Endothelial cell of umbilical vein (primary cell): Measurements from ENCODE around the gene HS6ST2. TPM values are rescaled to one million over a fixed set of nuclear protein-coding genes. Genes with fewer than 3 reads are reported as not detected.

Experiments used
- BruUV-seq: library from RNA; stranded (reverse); fragments of 400-500 nt; replicated peaks from 2 replicates; lab custom pipeline; 2021; lab: Mats Ljungman, UMichigan
- CTCF ChIA-PET: fragments of 300-600, 350-600 bp; sonication (Branson Sonifier 250); formaldehyde crosslinking; loops from one replicate; lab custom pipeline; 2021; ENCODE audit warnings: antibody characterized with exemption, inconsistent platforms; lab: Charles Lee
- POLR2A ChIA-PET: fragments of 300-600, 350-600 bp; sonication (Branson Sonifier 250); formaldehyde crosslinking; loops from one replicate; lab custom pipeline; 2021; ENCODE audit warnings: antibody characterized with exemption, inconsistent platforms; lab: Charles Lee
- DNase-seq: peaks from one replicate; pipeline ENCODE4 v3.0.0-alpha.2; 2011; ENCODE audit warnings: low read depth, low spot score
- FAIRE-seq: peaks from 2 replicates; lab custom pipeline; 2011; peaks lifted over from hg19 to GRCh38; lab: Jason Lieb, UNC
- H2AFZ ChIP-seq: 2 replicates; pipeline ENCODE4 v1.6.0; 2012; ENCODE audit warnings: low read depth, low read length, control low read depth, inconsistent platforms
- H3K27ac ChIP-seq: 2 replicates; pipeline ENCODE4 v1.5.1; 2011; ENCODE audit warnings: low read depth, mild to moderate bottlenecking, control low read depth, low read length, moderate library complexity; ENCODE audit not compliant: insufficient read depth
- H3K27me3 ChIP-seq, 2 experiments: 2 replicates each; pipeline versions ENCODE4 v1.6.0 to v1.6.1; 2011; ENCODE audit warnings: low read length in 2 of 2, mixed read lengths in 1 of 2; ENCODE audit not compliant: control insufficient read depth in 2 of 2, insufficient read depth in 2 of 2
- H3K36me3 ChIP-seq, 2 experiments: 2 replicates in 1 of 2; 3 replicates in 1 of 2; pipeline ENCODE4 v1.5.1; 2011; ENCODE audit warnings: low read length in 2 of 2, mild to moderate bottlenecking in 1 of 2, moderate library complexity in 1 of 2; ENCODE audit not compliant: control insufficient read depth in 2 of 2, insufficient read depth in 2 of 2; ENCODE audit errors: extremely low read depth in 1 of 2
- H3K4me1 ChIP-seq: 3 replicates; pipeline ENCODE4 v1.5.1; 2011; ENCODE audit warnings: mild to moderate bottlenecking, low read length; ENCODE audit not compliant: control insufficient read depth, insufficient read depth; ENCODE audit errors: extremely low read depth
- H3K4me2 ChIP-seq: 2 replicates; pipeline ENCODE4 v1.6.1; 2011; ENCODE audit warnings: low read length, control low read depth, mixed read lengths; ENCODE audit not compliant: insufficient read depth
- H3K4me3 ChIP-seq, 3 experiments: fragments of 200-600 bp in 1 of 3; sonication (generic), shearing (Covaris generic) in 1 of 3; replicated peaks in 1 of 3; 2 replicates each; pipeline ENCODE4 v1.5.1; 2011 to 2016; ENCODE audit warnings: control low read depth in 3 of 3, low read length in 3 of 3, mild to moderate bottlenecking in 2 of 3, inconsistent platforms in 1 of 3, low read depth in 1 of 3, moderate library complexity in 1 of 3; ENCODE audit not compliant: insufficient read depth in 1 of 3
- H3K79me2 ChIP-seq: 2 replicates; pipeline ENCODE4 v1.6.0; 2012; ENCODE audit warnings: low read length, inconsistent platforms; ENCODE audit not compliant: control insufficient read depth, insufficient read depth
- H3K9ac ChIP-seq: replicated peaks from 2 replicates; pipeline ENCODE3; 2011; ENCODE audit warnings: low read length, control low read depth; ENCODE audit not compliant: insufficient read depth; ENCODE audit errors: extremely low read depth
- H3K9me1 ChIP-seq: replicated peaks from 3 replicates; pipeline ENCODE4 v1.6.0; 2011; ENCODE audit warnings: mild to moderate bottlenecking, low read length; ENCODE audit not compliant: control insufficient read depth, insufficient read depth; ENCODE audit errors: extremely low read depth
- H3K9me3 ChIP-seq: replicated peaks from 2 replicates; pipeline ENCODE4 v1.5.1; 2012; ENCODE audit warnings: low read length, inconsistent platforms; ENCODE audit not compliant: control insufficient read depth, insufficient read depth
- H4K20me1 ChIP-seq: replicated peaks from 2 replicates; pipeline ENCODE3; 2011; ENCODE audit warnings: mild to moderate bottlenecking, low read length; ENCODE audit not compliant: control insufficient read depth, insufficient read depth; ENCODE audit errors: extremely low read depth
- EZH2 ChIP-seq: IDR thresholded peaks from 2 replicates; pipeline ENCODE4 v1.6.1; 2012; ENCODE audit warnings: borderline replicate concordance, low read depth, mild to moderate bottlenecking, moderate library complexity, low read length, inconsistent platforms; ENCODE audit not compliant: severe bottlenecking
- FOS ChIP-seq: IDR thresholded peaks from 2 replicates; pipeline ENCODE4 v1.6.1; 2011; ENCODE audit warnings: mild to moderate bottlenecking, low read length, moderate library complexity, borderline replicate concordance; ENCODE audit not compliant: insufficient read depth
- GATA2 ChIP-seq: IDR thresholded peaks from 2 replicates; pipeline ENCODE4 v1.7.0; 2011; ENCODE audit warnings: low read depth, mild to moderate bottlenecking, moderate library complexity, mixed read lengths, low read length; ENCODE audit not compliant: insufficient read length, insufficient read depth
- JUN ChIP-seq: IDR thresholded peaks from 2 replicates; pipeline ENCODE4 v1.6.1; 2011; ENCODE audit warnings: borderline replicate concordance, low read depth; ENCODE audit not compliant: insufficient read length, insufficient read depth
- MYC ChIP-seq: IDR thresholded peaks from one replicate; pipeline ENCODE4 v1.6.1; 2011; ENCODE audit warnings: mild to moderate bottlenecking, low read depth, low read length
- POLR2A ChIP-seq: IDR thresholded peaks from 2 replicates; pipeline ENCODE4 v1.6.1; 2012; ENCODE audit warnings: low read depth, mild to moderate bottlenecking, control low read depth, low read length
- POLR2AphosphoS5 ChIP-seq: IDR thresholded peaks from 2 replicates; pipeline ENCODE4 v1.6.1; 2012; ENCODE audit warnings: low read depth, mild to moderate bottlenecking, control low read depth, low read length, moderate library complexity; ENCODE audit not compliant: insufficient read depth
- dilution Hi-C: fragments of 300-500 bp; cut with MboI; formaldehyde crosslinking; loops from one replicate; pipeline ENCODE4 v1.15.0; 2019; ENCODE audit warnings: low sequenced_read_pairs; ENCODE audit not compliant: extremely low pct_ligation_motif_present
- intact Hi-C: fragments of 100-400 bp; cut with micrococcal nuclease; formaldehyde crosslinking; loops from one replicate; pipeline ENCODE4 v1.10.0; 2022
- polyA plus RNA-seq, 4 experiments: library from polyadenylated mRNA; depleted of rRNA in 3 of 4; stranded (reverse) in 3 of 4; unstranded in 1 of 4; fragments of >200 nt; gene quantifications; 2 replicates each; pipeline versions ENCODE4 v1.2.1 to v1.2.3, GENCODE V29; 2011 to 2012; ENCODE audit warnings: missing spikeins in 1 of 4
- total RNA-seq: library from RNA; stranded (reverse); gene quantifications from 2 replicates; pipeline ENCODE4 v1.2.3, GENCODE V29; 2021
- TF ChIP-seq, protein P1 (sequence below): IDR thresholded peaks from 2 replicates; pipeline ENCODE4 v1.6.1; 2011; ENCODE audit not compliant: insufficient read depth, insufficient read length
- TF ChIP-seq, protein P2 (sequence below), 2 donors: IDR thresholded peaks; 1 replicate in 1 of 2; 2 replicates in 1 of 2; pipeline ENCODE4 v1.5.1; 2011; ENCODE audit warnings: low read length in 2 of 2, mild to moderate bottlenecking in 2 of 2, moderate library complexity in 2 of 2, control low read depth in 1 of 2, inconsistent platforms in 1 of 2, low read depth in 1 of 2; ENCODE audit not compliant: insufficient read depth in 1 of 2; ENCODE audit errors: extremely low read depth in 1 of 2

Gene HS6ST2
- total and polyA plus RNA-seq, 2 donors (not counting 3 experiments of a cell fraction or from before 2014, with no cell fraction given): 0.49 to 0.84 TPM

DNA sequence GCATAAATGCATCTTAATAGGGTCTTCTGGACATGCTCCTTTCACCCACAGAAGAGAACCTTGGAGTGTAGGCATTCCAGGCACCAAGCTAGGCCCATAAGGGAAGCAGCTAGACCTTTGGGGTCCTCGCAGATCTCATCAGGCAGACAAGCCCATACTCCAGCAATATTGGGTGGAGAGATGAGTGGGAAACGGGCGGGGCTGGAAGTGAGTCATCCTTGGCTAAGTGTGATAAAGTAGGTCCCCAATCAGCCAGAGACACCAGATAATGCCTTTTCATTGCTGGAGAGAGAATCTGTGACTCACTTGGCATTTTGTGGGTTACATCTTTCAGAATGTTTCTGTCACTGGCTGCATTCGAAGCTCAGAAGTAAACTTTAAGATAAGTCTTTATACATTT lies 336.3 kb downstream of the HS6ST2 start:
- TF ChIP-seq, protein P1, sequence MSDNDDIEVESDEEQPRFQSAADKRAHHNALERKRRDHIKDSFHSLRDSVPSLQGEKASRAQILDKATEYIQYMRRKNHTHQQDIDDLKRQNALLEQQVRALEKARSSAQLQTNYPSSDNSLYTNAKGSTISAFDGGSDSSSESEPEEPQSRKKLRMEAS: no peak
- no peak for TF ChIP-seq POLR2A
- TF ChIP-seq, protein P2, sequence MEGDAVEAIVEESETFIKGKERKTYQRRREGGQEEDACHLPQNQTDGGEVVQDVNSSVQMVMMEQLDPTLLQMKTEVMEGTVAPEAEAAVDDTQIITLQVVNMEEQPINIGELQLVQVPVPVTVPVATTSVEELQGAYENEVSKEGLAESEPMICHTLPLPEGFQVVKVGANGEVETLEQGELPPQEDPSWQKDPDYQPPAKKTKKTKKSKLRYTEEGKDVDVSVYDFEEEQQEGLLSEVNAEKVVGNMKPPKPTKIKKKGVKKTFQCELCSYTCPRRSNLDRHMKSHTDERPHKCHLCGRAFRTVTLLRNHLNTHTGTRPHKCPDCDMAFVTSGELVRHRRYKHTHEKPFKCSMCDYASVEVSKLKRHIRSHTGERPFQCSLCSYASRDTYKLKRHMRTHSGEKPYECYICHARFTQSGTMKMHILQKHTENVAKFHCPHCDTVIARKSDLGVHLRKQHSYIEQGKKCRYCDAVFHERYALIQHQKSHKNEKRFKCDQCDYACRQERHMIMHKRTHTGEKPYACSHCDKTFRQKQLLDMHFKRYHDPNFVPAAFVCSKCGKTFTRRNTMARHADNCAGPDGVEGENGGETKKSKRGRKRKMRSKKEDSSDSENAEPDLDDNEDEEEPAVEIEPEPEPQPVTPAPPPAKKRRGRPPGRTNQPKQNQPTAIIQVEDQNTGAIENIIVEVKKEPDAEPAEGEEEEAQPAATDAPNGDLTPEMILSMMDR (IDR thresholded peaks at IDR 0.05; ENCODE audit: extremely low read depth in 1 of 2, insufficient read depth in 1 of 2, low read depth in 1 of 2, low read length in 2 of 2): no peak
- TF ChIP-seq EZH2: no peak
- no peak for TF ChIP-seq MYC
- TF ChIP-seq JUN: peak; percentile 37
- peak; percentile 68 for TF ChIP-seq GATA2
- TF ChIP-seq POLR2AphosphoS5: no peak
- TF ChIP-seq FOS: peak; percentile 72
- H2AFZ ChIP-seq: no peak overlapping the region
- H3K4me3 ChIP-seq: no peak overlapping the region
- no peaks in the 10 kb centered on the region for H3K79me2 ChIP-seq
- H3K9ac ChIP-seq: no peak overlapping the region
- peak; percentile 95 for FAIRE-seq
- H3K4me2 ChIP-seq: no peak overlapping the region
- dilution Hi-C loops (no loop called here), intact Hi-C loops (no loop called here)
- no peaks in the 10 kb centered on the region for H3K36me3 ChIP-seq
- H3K9me1 ChIP-seq: no peaks in the 10 kb centered on the region
- ChIA-PET POLR2A (no interaction called here), CTCF (interaction anchor here (0.6 to 3.1 kb wide), 7 partner anchors 8 to 1048 kb away, joined by 3 to 11 read pairs (median 5); no protein-coding TSS in a partner anchor)
- peaks cover 7% of the 10 kb centered on the region for H3K4me1 ChIP-seq
- no peaks in the 10 kb centered on the region for H3K9me3 ChIP-seq
- no peak overlapping the region for H3K27ac ChIP-seq
- DNase-seq: peak; percentile 37
- H3K27me3 ChIP-seq: no peaks in the 10 kb centered on the region
- H4K20me1 ChIP-seq: no peaks in the 10 kb centered on the region
- no TSS peak for BruUV-seq
